Activated CD8-positive, alpha-beta memory T cell treated with anti-CD3 and anti-CD28 coated beads, Interleukin-2, amount 50 U/mL, for 24 hours (primary cell): ENCODE data around the gene VENTX.
A peak's percentile ranks its signal among the peaks of the same experiment; 100 is the strongest.
"Not testable (repeated sequence)": the region's sequence is repeated elsewhere in the genome, so short reads cannot be mapped to it uniquely, and the experiment has no call there.

Experiments used
- DNase-seq: peaks from one replicate; pipeline ENCODE4 v3.0.0-alpha.2; 2020; ENCODE audit errors: extremely low read depth

Gene VENTX

DNA sequence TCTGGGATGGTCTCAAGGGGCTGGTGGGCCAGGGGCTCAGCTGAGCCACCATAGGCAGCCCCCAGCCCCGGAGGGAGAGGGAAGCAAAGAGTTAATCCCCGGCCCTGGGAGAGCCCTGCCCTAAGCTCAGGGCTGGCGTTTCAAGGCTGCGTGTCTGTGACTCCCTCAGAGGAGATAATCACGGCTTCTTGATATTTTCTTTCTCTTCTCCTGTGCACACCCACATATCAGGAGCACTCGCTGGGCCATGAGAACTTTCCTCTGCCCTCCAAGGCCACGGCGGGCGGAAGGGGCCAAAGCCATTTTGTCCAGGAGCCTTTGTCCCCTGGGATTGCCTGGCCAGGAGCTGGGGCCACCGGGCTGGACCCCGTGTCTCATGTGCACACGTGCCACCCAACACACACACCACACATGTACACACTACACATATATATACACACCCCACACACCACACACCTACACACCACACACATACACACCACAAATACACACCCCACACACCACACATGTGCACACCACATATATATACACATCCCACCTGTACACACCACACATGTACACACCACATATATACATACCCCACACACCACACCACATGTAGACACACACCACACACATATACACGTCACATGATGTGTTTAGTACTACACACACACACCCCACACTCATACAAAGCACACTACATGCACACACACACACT, 16.9 kb downstream of the VENTX start:
- DNase-seq: no peak

DNA sequence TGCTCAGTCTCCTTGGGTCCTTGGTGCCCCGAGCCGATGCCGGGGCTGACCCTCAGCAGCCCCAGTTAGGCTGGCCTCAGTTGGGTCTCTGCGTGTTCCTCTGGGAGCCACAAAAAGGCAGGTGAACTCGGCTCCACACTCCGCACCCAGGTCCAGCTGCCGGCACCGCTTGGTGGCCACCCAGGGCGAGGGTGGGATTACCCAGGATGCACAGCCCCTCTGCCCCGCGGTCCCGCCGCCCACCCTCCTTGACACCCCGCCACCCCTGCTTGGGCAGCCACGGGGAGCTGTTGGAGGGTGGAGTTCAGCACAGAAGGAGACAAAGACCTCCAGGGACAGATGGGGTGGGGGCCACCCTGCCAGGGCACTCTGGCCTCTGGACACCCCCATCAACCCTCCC, 17.7 kb downstream of the VENTX start:
- no peak for DNase-seq

DNA sequence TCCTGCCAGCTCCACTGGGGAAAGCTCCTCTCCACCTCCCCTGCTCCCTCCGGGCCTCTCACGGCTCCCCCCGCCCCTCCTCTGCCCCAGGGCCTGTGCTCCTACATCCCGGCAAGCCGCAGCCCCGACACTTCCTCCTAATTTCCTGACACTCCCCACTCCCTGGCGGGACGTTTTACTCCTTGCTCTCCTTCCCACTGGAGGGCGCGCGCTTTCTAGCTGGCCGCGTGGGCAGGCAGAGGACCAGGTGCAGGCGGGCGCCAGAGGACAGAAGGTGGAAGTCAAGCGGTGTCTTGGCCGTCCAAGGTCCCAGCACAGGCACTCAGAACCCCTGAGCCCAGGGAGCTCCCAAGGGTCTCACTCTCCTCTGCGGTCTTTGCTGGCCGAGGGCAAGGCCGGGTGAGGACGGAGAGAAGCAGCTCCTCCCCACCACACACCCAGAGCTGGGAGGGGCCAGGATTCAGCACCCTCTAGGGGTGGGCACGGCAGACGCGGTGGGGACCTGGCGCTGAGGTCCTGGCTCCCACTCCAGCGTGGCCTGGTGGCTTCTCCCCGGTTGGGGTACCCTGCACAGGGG, 19.9 kb downstream of the VENTX start:
- no peak for DNase-seq

DNA sequence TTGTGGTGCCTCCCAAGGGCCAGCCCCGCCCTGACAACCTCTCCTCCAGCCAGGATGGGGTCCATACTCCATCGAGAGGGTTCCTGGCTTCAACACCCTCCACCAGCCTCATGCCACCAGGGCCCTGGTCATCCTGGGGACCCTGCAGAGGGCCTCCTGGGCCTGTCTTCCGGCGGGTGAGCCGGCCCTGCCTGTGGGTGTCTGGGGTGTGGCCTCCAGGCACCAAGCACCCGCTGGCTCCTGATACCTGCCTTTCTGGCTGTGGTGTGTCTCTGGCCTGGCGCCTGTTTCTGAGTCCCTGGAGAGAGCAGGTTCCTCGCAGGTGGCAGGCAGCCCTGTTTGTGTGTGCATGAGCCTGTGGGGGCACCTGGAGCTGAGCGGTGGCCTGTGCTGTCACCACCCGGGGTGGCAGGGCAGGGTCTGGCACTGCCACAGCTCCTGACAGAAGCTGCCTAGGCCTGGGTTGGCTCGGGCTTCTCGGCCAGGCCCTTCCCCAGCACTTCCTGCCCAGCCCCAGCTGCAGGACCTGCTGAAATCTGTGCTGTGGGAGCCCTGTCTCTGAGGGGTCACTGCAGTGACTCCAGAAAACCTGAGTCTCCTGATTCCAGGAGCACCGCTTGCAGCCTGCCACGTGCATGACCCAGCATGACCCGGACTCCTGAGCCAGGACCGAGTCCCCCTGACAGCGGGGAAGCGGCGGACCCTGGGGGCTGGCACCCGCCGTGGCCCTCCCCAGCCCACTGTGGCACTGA, 20.6 kb downstream of the VENTX start:
- no peak for DNase-seq

DNA sequence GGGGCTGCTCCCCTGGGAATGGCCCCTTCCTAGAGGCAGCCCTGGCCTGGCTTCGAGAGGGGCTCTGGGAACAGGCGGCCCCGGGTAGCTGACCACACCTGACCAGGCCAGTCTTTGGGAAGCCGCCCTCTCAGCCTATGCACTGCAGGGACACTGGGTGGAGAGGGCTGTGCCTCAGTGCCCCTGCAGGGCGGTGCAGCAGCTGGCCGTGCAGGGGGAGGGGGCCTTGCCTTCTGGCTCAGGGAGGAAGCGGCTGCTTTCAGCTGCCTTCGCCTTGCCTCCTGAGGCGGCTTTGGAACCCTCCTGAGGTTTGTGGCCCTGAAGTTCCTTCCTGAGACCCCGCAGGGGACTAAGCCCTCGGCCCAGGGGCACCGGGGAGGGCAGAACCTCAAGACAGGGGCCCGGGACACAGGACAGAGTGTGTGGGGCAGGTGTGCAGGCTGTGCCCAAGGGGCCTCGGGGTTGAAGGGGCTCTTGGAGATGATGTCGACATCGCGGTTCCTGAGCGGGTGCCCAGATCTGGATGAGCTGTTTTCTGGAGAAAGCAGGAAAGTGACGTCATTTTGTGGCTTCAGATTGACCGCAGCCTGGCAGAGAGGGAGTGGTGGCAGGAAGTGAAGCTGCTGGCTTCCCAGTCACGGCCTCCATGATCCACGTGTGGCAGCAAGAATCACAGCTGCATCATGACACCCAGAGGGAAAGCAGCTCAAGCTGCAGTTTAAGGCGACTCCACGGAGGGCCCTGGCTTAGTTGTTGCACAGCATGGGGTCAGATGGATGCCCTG, 21.4 kb downstream of the VENTX start:
- peak; percentile 90 for DNase-seq

DNA sequence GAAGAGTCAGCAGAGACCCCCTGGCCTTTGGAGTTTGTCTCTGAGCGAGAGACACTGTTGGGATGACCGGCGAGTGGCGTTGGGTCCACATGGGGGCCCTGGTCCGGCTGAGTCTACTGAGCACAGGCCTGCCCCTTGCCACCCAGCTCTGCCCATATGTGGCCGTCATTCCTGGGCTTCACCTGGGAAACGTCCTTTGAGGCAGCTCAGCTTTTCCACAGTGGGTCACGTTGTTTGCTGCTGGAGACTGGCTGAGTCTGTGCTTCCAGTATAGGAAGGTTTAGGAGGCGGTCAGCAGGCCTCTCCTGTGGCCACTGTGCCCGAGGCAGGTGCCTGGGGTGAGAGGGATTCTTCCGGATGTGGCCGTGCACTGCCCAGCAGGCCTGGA, 21.9 kb downstream of the VENTX start:
- no peak for DNase-seq

DNA sequence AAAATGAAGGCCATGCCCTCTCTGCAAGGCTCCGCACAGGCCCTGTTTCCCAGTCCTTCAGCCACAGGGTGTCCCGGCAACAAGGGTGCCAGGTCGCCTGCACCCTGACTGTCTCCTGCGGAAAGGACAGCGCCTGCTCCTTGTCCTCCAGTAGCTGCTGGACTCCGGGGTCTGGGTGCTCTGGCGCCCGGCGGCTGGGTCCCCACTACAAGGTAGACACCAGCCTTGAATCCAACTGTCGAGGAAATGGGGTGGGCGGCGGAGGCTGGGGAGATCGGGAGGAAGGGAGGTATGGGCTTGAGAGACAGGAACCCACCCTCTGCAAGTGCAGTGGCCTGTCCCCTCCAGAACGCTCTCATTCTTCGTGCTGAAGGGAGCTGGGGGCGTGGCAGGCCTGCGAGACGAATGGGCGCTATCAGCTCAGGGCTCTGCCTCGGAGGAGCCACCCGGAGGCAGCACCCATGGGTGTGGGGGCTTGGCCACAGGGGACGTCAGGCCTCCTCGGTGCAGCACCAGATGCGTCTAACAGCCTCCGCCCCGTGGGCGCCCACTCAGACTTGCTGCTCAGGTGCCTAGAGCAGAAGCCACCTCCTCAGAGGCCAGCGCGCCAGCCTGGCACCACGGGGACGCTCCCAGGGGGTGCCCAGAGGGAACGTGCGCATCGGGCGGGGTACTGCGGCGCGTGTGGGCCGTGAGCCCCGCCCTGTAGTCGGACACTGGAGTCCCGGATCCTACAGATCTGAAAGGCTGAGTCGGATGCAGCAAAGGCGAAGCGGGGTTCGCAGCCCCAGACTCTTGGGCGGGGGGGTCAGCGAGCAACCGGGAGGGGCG, 23.5 kb downstream of the VENTX start:
- DNase-seq: peak; percentile 59

DNA sequence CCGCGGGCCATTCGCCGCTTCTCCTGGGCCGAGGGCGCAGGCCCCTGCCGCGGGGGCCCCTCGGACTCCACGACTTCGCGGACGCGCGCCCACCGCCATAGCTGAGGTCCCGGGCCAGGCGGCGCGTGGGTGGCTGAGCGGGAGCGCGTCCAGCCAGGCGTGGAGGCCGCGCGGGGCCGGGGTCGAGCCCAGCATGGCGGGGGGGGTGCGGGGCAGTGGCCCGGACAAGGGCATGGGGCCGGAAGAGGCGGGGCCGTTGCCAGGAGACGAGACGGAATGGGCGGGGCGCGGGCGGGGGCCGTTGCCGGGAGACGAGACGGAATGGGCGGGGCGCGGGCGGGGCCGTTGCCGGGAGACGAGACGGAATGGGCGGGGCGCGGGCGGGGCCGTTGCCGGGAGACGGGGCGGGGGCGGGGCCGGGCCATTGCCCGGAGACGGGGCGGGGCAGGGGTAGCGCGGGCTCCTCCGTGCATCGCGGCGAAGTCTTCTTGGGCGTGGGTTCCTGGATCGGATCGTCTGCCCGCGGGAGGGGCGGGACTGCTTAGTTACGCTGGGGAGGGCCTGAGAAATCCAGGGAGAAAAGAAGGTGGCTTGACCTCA, 24.2 kb downstream of the VENTX start:
- peak; percentile 44 for DNase-seq

DNA sequence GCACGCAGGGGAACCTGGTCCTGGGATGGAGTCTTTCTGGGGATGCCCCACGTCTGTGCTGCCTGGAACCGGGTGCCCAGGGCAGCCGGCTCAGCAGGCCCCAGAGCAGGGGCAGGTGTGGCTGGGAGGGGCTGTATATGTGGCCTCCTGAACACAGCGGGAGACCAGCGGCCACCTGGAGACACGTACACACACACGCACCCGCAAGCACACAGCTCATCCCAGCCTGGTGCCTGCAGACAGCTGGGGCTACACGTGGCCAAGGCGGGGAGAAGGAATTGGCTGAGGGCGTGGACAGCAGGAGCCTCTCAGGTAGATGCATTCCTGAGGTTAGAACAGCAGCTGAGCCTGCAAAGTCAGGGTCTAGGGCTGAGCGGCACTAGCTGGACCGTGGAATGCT, 25.0 kb downstream of the VENTX start:
- DNase-seq: no peak

DNA sequence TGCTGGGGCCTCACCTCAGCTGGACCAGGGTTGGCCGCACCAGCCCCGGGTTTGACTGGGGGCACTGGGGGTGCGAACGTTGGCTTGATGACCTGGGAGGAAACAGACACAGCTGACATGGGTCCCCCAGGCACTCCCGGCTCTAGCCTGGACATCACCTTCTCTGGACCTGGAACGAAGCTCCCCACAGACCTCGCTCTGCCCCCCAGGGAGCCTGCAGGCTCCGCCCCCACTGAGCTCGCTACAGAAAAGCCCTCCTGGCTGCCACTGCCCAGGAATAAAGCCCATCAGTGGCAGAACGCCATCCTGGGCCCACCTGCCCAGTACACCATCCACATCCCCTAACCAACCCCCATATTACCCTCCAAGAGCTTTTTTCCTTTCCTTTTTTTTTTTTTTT, 26.0 kb downstream of the VENTX start:
- no peak for DNase-seq

DNA sequence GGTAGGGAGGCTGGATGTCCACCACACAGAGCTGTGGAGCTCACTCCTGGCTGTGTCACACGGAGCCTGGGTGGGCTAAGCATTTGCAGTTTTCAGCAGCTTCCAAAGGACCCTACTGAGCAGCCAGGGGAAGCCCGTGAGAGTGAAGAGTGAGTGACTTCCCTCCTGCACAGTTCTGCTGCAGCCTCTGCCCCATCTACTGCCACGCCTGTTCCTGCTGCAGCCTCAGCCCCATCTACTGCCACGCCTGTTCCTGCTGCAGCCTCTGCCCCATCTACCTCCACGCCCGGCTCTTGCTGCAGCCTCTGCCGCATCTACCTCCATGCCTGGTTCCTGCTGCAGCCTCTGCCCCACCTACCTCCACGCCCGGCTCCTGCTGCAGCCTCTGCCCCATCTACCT, 26.8 kb downstream of the VENTX start:
- no peak for DNase-seq

DNA sequence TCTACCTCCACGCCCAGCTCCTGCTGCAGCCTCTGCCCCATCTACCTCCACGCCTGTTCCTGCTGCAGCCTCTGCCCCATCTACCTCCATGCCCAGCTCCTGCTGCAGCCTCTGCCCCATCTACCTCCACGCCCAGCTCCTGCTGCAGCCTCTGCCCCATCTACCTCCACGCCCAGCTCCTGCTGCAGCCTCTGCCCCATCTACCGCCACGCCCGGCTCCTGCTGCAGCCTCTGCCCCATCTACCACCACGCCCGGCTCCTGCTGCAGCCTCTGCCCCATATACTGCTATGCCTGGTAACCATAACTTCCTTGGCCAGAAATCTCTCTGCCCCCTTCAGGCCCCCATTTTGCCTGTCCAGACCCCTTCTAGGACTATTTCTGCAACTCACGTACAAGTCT, 27.4 kb downstream of the VENTX start:
- not testable (repeated sequence) for DNase-seq

DNA sequence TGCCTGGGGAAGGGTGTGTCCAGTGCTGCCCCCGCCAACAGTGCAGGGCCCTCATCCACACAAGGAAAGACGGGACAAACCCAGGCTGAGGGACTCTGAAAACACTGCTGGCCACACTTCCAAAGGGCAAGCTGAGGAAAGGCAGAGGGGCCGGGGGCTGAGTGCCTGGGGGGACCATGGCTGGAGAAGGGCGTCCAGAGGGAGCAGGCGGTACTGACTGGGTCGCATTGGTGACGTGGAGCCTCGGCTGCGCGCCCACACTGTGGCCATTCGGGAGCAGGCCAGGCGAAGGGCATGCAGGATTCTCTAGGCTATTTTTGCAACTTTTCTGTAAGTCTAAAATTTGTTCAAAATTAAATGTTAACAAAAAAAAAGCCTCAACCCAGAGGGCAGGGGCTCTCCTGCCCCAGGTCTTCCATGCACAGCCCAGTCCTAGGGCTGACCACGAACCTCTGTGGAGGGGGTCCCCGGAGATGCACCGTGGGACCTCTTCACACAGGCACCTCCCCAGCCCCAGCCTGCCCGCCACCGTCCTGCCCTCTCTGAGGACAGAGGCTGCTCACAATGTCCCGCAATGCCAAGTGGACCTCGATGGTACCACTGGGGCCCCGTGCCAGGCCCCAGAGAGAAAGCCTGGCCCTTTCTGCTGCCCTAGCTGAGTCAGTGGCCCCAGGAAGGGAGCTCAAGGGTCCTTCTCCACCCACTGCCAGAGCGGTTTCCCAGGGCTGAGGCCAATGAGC, 28.6 kb downstream of the VENTX start:
- no peak for DNase-seq

DNA sequence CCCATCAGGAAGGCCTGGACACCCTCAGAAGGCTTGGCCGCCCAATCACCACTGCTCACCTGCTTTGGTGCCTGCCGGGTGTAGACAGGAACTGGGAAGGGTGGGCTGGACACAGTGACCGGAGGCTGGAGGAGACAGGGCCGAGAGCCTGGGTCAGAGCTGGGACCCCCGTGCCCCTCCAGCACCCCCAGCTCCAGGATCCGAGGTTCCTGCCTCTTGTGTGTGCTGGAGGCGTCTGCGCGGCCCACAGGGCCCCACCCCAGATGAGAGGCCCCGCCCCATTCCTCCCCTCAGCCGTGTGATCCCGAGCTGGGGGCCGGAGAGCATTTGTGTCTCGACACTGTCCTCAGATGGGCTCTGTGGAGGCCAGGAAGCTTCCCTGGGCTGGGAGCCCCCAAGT, 29.6 kb downstream of the VENTX start:
- no peak for DNase-seq

DNA sequence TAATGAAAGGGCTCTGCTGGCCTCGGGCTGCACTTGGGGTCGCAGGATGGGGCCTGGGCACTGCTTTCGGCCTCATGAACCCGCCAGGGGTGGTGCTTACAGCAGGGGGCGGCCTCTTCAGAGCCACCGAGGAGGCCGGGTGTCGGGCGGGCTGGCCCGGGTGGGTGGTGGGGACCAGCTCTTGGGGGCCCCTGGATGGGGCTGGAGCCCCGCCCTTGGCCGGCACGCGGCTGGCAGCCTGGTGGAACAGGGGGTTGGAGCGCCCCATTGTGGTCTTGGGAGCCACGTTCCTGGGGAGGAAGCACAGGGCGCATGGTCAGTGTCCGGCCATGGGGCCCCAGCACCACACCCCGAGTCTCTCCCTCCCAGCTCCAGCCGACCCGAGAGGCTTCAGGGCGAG, 30.2 kb downstream of the VENTX start:
- no peak for DNase-seq

DNA sequence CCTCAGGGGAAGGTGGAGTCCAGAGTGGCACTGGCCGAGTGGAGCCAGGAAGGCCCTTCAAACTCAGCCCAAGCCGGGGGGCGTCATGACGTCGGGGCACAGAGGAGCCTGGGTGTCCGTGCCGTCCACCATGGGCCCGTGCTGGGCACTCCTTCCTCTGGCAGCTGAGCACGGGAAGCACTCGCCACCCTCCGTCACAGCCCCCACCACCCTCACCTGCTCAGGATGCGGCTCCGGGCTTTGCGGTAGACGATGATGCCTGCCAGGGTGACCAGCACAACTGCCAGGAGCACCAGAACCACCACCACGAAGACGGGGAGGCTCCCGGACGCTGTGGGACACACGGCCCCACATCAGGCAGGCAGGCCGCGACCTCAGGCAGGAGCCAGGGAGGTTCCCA, 30.9 kb downstream of the VENTX start:
- DNase-seq: no peak

DNA sequence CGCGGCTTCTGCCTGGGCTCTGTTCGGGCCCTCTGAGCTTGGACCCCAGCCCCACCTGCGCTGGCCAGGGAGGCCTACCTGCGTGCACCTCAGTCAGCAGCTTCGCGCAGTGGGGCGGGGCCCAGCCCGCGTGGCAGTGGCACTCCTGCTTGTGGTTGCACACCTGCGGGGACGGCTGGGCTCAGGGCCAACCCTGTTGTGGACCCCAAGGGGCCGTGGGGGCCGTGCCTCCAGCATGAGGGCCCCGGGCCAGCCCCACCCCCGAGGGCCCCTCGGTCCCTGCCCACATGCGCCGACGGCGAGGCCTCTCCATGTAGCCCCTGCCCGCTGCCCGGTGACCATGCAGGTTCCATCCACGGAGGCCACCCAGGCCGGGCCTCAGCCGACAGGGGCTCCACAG, 31.7 kb downstream of the VENTX start:
- DNase-seq: no peak

DNA sequence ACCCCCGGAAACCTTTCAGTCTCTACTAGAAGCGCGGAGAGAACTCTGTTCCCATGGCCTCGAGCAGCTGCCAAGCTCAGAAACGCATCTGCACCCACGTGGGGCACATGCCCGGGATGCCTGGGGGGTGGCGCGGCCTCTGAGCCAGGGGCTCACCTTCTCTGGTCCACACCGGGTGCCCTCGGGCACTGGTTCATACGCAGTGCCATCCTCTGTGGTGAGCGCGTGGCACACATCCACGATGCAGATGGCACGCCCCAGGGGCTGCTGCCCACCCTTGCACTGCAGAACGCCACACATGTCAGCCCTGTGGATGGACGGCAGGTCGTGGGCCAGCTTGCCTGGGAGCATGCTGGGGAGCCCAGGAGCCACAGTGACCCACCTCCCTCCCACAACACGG, 32.5 kb downstream of the VENTX start:
- DNase-seq: no peak

DNA sequence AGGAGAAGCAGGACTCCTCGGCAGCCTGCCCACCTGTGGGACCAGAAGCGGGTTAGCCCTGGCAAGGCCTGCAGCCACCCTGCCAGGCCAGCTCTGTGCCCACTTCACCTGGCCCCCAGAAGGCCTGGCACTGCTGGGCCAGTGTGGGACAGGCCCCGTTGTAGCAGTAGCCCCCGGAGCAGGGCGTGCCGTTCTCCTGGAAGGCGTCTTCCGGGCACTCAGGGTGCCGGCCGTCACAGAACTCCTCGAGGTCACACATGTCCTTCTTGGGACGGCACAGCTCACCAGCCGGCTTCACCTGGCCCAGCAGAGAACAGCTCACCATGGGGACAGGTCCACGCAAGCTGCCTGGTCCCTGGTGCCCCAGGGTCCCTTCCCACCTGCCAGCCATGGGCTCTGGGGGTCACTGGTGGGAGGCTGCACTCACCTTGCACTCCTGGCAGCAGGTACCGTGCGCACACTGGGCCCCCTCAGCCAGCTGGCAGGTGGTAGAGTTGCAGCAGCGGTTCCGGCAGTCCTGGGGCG, 33.2 kb downstream of the VENTX start:
- DNase-seq: no peak
